Epidermal melanocyte (primary cell): ENCODE results near the gene RAPGEF1.
A peak's percentile ranks its signal among the peaks of the same experiment; 100 is the strongest.

ENCODE experiments used
- DNase-seq: peaks from one replicate; pipeline ENCODE4 v3.0.0; 2011; ENCODE audit warnings: low spot score; ENCODE audit not compliant: insufficient read length

Gene RAPGEF1

DNA sequence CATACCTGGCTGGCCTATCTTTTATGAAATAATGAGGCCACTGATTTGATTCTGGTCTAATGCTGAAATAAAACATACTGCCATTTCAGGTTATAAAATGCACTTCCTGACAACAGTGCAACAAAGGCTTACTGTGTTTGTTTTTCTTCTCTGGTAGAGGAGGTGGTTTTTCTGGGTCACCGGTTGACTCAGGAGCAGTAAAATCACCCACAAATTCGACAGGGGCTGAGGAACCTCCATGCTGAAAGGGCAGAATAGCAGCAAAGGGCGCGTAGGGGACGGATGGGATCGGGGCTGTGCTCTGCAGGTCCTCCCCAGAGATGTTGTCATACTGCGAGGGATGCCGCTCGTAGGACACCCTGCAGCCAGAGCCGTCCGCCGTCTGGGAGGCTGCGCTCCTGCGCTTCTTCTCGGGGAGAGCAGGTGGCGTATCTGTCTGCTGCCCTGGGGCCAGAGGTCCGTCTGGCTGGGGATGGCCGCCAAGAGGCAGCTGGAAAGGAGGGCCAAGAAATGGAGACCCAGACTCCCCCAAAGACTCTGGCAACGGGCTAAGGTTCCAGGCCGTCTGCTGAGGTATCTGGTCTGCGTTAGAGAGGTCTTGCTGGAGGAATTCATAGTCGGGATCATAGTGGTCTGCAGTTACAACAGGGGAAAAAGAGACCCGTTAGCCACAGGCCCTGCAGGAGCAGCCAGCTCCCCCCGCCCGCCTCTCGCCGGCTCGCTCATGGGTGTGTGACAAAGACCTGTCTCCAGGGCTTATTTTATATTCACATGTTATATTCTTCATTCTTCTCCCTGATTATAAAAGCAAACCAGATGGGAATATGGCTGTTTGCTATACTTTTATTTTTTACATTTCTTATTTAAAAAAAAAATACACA lies 113.8 kb downstream of the RAPGEF1 start:
- DNase-seq: no peak

DNA sequence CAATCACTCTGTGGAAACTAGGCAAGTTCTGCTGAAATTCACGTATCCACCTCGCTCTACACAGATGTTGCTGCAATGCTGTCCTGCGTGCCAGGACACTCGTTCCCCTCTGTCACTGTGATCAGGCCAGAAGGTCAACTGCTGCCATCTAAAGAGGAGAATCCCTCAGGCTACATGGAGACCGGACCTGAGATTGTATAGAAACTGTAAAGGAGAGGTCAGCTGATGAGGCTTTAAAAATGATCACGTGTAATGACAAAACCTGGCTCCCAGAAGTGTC lies 114.4 kb downstream of the RAPGEF1 start:
- no peak for DNase-seq

DNA sequence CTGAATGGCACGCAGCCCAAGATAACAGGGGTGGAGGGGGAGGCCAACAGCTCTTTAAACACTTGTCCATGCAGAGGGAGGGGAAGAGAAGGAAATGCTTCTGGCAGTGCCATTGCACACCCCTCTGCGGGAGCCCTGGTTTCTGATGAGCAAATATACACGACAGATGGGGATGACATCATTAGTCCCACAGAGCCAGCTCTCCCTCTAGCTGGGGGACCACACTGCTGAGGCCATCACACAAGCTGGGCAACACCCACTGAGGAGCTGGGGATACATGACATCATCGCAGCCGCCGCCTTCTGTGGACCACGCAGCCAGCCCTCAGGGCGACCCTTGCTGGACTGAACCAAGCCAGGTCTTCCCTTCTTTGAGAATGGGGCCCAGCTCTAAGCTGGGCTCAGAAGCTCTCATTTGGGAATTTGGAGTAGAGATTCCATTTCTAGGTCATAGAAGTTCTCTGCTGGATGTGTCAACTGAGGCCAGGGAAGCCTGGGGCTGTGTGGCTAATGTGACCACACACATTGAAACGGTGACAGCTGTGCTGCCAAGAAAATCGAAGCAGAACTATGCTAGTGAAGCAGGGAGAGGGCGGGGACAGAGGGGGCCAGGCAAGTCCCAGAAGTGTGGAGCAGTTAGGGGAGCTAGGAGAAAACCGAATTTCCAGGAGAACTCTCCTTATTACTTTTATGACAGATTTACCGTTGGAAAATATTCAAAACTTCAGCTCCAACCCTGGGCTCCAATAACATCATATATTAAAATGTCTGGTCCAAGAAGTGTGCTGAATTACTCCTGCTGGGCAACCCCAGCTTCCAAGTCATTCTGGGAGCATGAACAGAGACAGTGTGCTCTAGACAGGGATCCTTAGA lies 115.0 kb downstream of the RAPGEF1 start:
- DNase-seq: no peak

DNA sequence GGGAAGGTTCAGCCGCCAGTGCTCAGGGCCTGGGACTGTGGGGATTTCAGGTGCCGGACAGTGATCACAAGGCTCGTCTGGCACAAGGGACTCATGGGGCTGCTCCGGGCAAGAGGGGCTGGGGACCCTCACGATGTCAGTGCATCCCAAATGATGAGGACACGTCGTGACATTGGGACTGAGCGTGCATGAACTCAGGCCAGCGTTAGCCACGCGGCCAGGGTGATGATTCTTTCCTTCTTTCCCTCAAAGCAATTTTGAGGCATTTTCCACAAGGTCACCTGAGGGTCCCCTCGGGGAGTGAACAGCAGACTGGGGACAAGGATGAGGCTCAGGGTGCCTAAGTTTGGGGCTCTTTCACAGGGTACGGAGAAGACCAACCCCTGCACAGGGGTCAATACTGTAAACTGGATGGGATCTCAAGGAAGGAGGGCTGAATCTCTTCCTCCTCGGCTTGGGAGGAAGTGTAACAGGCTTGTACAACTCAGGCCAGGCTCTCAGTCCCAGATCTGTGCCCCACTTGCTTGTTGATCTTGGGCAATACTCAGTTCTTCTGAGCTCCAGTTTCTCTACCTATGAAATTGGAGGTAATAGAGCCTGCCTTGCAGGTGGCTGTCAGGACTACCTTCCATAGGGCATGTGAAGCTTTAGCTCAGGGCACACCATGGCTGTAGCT lies 116.1 kb downstream of the RAPGEF1 start:
- no peak for DNase-seq

DNA sequence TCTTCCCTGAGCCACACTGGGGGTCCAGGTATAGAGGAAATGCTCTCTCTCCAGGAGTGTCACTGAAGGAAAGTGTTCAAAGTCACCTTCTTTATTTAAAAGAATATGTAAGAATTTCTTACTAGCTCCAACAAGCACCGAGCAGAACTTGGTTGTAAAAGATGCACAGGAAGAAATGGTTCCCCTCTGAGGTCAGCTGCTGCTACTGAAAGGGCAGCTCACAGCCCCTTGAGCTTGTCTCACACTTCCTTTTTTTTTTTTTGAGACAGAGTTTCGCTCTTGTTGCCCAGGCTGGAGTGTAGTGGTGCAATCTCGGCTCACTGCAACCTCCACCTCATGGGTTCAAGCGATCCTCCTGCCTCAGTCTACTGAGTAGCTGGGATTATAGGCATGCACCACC lies 117.4 kb downstream of the RAPGEF1 start:
- no peak for DNase-seq

DNA sequence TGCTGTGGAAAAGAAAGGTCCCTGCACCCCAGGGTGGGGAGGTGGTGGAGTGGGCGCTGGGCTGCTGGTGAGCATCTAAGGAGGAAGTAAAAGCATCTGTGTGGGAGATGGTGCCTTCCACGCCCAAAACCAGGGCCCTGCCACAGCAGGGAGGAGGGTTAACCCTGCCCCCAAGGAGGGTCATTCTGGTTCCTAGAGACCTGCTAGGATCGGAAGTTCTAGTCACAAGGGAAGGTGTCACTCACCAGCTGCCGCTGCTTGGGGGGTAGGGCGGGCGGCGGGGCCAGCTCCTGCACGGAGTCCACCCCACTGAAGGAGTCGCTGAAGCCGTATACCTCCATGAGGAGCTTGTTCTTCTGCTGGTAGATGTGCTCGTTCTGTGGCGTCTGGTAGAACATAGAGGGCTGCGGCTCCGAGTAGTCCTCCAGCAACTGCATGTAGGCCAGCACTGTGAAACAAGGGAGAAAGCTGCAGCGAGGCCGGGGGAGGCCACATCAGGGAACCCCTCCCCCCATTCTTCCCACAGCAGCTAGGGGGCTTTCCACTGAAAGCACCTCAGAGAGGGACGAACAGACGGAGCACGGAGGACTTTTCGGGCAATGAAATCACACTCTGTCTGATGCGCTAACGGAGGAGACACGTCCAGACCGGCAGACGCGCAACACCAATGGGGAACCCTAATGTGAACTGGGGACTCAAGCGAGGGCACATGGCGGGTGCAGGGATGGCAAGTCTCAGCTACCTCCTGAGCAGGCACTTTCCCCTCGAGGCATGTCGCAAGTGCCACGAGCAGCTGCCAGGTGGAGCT lies 118.1 kb downstream of the RAPGEF1 start:
- no peak for DNase-seq

DNA sequence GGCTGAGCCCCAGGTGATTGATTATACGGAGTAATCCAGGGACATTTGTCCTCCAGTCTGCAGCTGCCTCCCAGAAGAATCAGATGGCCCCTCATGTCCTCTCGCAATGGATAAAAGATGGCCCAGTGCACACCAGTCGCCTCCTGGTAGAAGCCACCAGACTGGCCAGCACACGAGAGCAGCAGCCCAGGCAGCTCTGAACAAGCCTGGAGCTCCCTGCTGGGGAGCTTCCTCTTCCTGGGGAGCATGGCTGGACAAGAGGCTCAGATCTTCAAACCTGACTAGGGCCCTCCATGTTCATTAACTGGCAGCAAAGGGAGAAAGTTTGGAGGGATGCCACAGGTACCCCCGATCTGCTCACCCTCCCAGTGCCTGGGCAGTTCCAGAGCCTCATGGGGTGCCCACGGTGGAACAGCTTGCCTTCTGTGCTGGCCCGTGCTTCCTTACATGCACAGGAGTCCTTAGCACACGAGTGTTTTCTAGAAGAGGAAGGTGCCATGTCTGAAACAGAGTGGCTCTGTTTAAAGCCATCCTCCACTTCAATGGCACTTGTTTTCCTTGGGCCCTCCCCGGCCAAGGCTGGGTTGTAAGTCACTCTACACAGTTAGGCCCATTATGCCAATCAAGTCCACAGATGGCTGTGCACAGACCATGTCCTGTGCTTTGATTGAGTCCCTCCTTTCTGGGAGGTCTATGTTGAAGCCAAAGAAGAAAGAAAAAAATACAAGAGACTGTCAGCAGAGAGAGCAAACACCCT lies 118.9 kb downstream of the RAPGEF1 start:
- DNase-seq: no peak

DNA sequence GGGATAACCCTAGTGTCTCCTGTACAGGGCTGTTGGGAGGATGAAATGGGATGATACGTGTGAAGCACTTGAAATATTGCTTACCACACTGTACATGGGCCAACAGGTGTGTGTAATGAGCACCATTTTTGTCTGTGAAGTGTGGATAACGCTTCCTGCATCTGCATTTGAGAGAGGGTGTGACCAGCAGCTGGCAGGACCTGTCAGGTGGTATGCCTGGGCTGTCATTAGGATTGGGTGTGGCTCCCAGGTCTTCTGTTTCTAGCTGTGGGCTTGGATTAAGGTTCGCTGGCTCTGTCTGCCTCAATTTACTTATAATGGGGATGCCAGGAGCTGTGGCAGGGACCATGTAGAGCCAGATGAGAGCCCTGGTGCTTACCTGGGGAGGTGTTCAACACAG lies 120.2 kb downstream of the RAPGEF1 start:
- no peak for DNase-seq

DNA sequence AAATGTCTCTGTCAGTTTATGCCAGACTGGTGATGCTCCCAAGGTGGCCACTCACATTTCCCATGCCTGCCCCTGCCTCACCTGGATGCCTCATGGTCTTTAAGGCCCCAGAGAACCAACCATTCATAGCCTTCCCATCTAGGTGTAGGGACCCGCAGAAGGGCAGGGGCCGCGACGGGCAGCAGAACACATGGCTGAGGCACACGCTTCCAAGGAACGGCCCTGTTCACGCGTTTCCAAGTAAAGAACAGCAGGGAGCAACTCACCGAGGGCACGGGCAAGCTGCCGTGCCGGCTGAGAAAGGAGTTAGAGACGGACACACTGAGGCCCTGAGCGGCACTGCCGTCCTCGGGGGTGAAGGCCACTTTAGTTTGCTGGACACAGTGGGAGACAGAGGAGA lies 121.1 kb downstream of the RAPGEF1 start:
- DNase-seq: no peak

DNA sequence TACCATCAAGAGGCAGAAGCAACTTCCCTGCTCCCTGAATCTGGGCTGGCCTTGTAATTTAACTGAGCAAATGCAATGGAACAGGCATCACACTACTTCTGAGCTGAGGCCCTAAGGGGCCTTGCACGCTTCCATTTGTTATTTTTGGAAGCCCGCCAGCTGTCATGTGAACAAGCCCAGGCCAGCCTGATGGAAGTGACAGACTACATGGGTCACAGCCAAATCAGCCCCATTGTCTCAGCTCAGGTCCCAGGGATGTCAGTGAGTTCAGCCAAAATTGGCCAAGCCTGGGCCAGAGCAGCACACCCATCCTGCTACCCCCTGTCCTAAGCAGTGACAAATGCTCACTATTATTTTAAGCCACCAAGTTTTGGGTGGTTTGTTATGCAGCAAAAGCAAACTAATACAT lies 121.8 kb downstream of the RAPGEF1 start:
- no peak for DNase-seq

DNA sequence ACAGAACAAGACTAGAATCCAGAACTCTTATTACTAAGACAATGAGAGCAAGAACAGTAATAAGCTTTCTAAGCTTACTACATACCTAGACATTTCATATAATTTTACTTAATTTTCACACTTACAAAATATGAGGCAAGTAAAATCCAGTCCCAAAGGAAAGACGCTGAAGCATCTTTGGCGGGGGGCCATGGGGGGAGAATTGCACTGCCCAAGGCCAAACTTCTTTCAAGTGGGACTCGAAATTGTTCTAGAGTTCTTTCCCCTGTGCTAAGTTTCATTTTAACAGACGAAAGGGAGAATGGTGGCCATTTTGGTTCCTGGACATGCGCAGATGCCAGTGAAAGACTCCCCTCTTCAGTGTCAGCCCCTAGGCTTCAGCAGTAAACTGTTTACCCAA lies 122.3 kb downstream of the RAPGEF1 start:
- no peak for DNase-seq

DNA sequence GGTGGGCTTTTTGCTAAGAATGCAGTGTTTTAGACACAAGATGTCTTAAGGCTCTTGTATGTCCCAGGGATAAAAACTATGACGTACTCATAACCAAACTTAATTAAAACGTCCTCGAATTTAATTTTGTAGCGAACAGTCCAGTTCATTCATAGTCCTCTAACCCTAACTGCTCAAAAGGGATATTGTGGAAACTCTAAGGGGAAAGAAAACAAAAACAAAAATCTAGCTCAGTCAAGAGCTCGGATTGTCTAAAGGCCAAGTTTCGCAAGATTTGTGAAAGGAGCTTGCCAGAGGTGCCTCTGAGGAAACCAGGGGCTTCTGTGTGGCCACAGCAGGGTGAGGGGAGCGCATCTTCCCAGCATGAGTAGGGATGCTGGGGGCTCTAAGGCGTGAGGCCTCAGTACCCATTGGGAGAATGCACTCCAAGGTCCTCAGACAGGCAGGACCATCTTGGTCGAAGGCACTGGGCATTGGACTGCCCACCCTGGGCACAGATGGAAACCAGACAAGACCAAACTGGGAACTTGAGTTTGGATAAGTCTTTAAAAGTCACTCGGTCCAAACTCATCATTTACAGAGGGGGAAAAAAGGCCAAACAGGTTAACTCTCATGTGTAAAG lies 122.8 kb downstream of the RAPGEF1 start:
- peak; percentile 53 for DNase-seq

DNA sequence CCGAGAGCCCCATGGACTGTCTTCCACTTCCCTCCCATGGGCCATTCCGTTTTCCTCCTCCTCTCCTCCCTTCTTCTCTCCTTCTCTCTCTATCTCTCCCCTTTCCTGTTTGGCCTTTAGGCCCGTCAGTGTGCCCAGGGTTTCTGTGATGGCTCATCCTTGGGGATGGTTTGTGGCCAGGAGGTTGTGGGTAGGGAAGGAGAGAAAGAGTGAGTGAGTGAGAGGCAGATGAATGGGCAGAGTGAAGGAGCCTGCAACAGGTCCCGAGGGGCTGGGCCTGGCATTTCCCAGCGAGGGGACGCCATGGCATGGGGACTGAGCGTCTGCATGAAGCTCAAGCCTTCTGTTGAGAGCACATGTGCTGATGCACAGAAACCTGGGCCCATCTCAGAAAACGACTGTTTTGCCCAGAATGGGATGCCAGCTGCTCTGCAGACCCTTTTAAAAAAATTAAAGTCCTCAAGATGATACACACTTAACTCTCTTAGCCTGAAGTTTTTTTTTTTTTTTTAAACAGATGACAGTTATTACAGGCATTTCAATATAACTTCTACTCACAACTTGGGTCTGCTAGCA lies 125.4 kb downstream of the RAPGEF1 start:
- DNase-seq: no peak

DNA sequence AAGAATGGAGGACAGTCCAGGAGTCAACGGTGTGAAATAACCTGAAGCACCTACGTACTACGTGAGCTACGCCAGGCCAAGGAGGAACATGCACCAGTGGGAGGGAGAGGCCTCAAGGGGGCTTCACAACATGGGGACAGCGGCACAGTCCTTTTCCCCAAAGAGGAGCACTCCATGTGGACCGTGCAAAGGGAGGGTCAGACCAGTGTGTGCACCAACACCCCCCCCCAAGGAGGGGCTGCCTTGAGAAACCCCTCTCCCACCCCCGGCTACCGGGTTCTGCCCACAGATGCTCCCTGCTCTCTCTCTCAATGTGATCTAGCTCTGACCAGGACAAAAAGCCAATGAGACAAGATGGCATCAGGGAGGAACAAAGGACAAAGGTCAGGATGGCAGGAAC lies 126.0 kb downstream of the RAPGEF1 start:
- no peak for DNase-seq

DNA sequence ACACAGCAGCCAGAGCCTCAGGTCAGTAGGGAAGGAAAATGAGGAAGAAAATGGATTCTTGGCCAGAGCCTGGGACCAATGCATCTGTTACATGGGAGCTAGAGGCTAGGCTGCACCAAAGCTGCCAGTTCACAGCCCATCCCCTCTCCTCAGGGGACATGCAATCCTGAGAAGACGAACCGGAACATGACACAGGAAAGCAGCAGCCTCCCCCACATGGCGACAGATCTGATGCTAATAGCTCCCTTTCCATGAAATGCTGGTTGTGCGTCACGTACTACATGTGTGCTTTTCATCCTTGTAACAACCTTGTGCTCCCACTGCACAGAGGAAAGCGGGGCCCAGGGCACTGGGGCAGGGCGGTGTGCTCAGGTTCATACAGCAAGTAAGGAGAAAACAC lies 127.0 kb downstream of the RAPGEF1 start:
- DNase-seq: no peak

DNA sequence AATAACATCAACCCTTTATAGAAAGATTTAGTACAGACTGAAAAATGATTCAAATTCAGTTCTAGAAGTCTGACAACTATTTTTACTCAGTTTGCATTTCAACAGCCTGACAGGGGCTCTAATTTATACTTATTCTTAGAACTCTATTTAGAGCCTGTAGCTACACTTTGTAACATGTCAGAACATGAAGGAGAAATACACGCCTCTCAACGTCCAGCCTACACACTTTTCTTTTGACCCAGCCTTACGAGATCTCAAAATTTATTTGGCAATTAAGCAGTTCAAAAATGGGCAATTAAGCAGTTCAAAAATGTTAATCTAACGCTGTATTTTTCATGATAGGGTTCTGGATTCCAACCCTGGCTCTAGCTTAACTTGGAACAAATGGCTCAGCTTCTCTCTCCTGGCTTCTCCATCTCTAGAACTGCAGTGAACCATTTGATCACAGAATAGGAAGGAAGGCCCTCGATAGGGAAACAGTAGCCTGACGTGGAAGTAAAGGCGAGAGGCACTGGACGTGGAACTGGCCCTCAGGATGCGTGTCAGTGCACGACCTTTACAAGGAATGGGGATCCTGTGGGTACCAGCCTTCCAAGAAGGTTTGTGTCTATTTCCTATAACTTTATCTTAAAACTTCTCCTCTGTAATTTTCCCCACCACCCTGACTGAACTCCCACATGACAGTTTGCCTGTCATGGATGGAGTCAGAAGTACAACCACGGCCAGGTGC lies 128.1 kb downstream of the RAPGEF1 start:
- no peak for DNase-seq

DNA sequence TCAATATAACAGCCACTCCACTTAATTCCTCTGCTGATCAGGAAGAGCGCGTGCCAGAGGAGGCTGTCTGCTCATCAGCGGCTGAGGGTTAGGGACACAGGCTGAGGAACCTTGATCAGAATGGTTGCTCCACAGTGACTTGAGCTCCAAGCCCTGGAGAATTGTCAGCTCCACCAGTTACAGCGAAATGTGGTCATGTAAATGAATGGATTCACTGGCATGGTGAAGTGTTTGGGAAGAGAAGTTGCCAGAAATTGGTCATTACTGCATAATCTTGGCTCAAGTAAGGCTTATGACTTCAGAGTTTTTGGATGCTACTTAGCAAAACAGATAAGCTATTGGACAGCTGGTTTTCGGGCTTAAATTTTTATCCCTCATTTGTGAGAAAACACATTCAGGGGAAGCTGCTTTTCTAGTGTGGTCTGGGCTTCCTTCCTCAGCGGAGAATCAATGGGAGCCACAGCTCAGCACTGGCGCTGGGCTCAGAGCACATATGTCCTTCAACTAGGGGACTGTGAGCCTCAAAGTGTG lies 129.6 kb downstream of the RAPGEF1 start:
- no peak for DNase-seq

DNA sequence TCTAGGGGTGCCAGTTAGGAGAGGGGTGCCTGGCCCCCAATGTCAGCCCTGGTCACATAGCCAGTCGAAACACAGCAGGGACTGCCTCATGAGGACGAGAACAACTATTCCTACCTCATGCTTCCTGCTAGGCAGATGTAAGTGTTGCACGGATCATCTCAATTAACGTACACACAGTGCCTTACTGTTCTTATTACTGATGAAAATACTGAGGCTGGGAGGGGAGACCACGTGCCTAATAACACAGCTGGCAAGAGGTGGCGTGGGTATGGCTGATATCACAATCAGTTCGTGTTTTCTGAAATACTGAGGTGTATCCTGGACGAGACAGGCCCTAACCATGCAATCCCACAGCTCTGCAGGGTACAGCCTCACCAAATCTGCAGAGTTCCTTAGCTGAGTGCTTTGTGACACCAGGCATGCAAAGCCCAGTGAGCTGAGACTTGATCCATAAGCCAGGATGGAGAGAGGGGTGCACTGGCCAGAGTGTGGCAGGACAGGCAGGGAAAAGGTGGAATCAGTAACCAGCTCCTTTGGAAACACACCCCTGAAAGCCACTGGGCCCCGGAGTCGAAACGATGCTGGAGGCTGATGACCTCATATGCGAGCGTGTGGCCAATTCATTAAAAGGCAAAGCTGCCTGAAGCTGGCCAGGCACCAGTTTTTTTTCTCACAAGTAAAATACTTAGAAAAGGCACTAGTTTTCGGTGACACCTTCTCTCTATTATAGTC lies 130.6 kb downstream of the RAPGEF1 start:
- peak; percentile 81 for DNase-seq
